COR-L47 (cell line): ENCODE measurements around the gene FBXW4.

Experiments used
- DNase-seq: peaks from one replicate; lab custom pipeline; 2025; lab: John Stamatoyannopoulos, UW

The FBXW4 gene, protein sequence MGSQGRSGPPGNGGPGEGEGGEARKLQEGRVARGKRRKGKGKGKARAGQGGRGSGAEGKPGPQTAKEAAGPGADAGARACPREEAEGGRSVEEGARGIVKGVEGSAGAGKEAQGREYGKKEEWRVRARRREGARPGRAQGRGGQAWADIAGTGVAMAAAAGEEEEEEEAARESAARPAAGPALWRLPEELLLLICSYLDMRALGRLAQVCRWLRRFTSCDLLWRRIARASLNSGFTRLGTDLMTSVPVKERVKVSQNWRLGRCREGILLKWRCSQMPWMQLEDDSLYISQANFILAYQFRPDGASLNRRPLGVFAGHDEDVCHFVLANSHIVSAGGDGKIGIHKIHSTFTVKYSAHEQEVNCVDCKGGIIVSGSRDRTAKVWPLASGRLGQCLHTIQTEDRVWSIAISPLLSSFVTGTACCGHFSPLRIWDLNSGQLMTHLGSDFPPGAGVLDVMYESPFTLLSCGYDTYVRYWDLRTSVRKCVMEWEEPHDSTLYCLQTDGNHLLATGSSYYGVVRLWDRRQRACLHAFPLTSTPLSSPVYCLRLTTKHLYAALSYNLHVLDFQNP

DNA sequence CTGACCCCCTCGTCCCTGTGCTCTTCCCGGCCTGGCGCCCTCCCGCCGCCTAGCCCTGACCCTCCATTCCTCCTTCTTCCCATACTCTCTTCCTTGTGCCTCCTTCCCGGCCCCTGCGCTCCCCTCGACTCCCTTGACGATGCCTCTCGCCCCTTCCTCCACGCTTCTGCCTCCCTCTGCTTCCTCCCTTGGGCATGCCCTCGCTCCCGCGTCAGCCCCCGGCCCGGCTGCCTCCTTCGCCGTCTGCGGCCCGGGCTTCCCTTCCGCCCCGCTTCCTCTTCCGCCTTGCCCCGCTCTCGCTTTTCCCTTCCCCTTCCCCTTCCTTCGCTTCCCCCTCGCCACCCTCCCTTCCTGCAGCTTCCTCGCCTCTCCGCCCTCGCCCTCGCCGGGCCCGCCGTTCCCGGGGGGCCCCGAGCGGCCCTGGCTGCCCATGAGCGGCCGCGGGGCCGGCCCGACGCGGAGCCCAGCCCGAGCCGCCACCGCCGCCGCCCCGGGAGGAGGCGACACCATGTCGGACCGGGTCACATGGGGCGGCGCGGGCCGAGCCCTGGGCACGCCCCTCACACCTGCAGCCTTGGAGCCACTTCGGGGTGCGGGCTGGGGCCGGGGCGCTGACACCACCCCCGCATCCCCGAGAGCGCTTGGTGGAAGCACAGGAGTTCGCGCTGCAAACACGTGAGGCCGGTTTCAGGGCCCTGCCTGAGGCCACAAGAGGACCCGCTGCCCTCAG, at the start of gene FBXW4:
TSS of gene FBXW4 (minus strand) at position 497 of the 730 bp plus-strand sequence. CDS start at position 432, 65 bp downstream.
- no peak for DNase-seq

DNA sequence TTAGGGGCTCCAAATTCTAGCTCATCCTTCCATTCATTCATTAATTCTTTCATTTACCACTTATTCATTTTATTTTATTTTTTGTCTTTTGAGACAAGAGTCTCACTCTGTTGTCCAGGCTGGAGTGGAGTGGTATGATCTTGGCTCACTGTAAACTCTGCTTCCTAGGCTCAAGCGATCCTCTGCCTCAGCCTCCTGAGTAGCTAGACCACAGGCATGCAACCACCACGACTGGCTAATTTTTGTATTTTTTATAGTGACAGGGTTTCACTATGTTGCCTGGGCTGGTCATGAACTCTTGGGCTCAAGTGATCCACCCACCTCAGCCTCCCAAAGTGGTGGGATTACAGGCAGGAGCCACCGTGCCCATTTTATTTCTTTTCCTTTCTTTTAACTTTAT, 49.3 kb upstream of the FBXW4 start:
- no peak for DNase-seq

- DNase-seq, result no peak
Observed at GRCh38 chr10:101741938-101742337, 47.0 kb upstream of the FBXW4 start.

GRCh38 chr10:101736666-101737065, 41.7 kb upstream of the FBXW4 start:
- no peak for DNase-seq

DNA sequence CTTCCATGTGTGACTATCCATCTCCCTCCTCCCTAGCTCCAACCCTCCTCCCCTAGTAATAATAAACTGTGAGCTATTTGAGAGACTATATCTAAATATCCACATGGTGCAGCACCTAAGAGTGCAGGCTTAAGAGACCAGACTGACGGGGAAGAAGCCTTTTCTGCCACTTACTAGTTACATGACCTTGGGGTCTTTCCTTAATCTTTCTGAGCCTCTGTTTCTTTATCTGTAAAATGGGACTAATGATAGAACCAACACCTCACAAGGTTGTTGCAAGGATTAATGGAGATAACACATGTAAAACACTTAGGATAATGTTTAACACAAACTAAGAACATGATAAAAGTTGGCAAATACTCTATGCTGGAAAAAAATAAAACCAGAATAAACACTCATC, 37.1 kb upstream of the FBXW4 start:
- DNase-seq, result no peak

DNA sequence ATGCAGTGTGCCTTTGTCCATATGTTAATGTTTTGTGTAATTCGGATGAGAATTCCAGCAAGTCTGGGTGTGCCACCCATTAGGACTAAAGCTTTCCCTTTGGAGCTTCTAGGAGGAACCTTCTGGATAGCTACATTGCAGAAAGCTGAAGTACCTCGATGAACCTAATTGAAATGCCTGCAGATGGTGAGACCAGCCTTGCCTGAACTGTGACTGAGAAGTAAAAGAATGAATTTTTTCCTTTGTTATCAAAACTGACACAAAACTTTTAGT, 31.1 kb upstream of the FBXW4 start:
- no peak for DNase-seq

DNA sequence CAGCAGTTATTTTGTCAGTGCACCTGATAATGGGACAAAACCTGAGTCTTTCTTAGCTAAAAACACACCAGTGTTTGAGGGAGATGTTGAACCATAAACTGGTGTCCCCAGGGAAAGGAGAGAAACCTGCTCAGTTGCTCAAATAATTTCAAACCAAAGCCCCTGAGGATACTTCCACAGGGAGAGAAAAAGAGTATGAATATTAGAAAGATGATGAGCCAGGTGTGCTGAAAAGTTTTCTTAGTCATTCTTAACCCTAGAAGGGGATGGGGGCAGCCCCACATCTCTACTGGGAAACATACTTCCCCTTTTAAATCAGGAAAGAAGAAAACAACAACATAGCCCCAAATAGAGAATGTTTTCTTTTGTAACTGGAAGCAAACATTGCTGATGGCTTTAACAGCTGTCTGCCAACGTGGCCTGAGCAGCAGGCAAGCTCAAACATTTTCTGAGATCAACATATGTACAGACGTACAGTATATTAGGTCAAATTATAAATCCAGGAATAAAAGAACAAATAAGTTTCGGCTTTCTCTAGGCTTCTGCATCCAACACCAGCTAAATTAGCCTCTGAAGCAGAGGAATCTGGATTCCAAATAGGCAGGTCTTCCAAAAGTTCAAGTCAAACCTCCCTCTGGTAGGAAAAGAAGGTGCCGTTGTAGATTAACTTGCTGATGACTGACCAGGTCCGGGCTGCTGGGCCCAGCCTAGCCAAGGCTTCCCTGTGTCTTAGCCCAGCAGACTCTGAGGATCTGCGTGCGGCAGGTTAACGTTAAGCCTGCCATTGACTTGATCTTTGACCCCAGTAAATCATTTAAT, 30.5 kb upstream of the FBXW4 start:
- DNase-seq, result no peak

- no peak for DNase-seq
Observed at GRCh38 chr10:101724446-101724845, 29.5 kb upstream of the FBXW4 start.

GRCh38 chr10:101723176-101723575, 28.2 kb upstream of the FBXW4 start:
- no peak for DNase-seq

- no peak for DNase-seq
Observed at GRCh38 chr10:101721806-101722205, 26.8 kb upstream of the FBXW4 start.

DNA sequence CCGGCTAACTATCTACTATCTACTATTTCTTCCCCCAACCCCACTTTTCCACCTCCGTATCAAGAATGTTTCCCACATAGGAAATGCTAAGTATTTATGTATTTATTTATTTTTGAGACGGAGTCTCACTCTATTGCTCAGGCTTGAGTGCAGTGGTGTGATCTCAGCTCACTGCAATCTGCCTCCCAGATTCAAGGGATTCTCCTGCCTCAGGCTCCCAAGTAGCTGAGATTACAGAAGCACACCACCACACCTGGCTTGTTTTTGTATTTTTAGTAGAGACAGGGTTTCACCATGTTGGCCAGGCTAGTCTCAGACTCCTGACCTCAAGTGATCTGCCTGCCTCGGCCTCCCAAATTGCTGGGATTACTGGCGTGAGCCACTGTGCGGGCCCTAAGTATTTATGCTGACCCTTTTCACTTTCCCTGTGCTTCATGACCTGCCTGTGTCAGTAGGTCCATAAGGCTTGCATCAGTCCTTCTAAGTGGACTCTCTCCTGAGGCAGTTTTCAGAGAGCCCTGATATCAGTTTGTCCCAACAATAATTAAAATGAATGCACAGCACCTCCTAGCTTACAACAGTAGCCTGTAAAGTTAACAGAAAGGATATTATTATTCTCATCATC, 25.7 kb upstream of the FBXW4 start:
- no peak for DNase-seq

GRCh38 chr10:101718690-101719275, 23.8 kb upstream of the FBXW4 start:
- DNase-seq, result no peak

DNA sequence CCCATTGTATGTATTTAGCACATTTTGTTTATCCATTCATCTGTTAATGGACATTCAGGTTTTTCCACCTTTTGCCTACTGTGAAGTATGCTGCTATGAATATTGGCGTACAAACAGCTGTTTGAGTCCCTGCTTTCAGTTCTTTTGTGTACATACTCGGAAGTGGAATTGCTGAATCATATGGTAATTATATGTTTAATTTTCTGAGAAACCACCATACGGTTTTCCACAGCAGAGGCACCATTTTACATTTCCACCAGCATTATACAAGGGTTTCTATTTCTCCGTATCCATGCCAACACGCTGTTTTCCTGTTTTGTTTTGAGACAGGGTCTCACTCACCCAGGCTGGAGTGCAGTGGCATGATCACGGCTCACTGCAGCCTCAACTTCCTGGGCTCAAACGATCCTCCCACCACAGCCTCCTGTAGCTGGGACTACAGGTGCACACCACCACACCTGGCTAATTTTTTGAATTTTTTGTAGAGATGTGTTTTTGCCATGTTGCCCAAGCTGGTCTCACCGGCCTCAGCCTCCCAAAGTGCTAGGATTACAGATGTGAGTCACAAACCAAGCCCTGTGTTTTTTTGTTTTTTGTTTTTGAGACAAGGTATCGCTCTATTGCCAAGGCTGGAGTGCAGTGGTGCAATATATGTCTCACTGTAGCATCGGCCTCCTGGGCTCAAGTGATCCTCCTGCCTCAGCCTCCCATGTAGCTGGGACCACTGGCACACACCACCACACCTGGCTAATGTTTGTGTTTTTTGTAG, 22.1 kb upstream of the FBXW4 start:
- DNase-seq, result peak; percentile 25

GRCh38 chr10:101712997-101713396, 18.0 kb upstream of the FBXW4 start:
- DNase-seq, result no peak

DNA sequence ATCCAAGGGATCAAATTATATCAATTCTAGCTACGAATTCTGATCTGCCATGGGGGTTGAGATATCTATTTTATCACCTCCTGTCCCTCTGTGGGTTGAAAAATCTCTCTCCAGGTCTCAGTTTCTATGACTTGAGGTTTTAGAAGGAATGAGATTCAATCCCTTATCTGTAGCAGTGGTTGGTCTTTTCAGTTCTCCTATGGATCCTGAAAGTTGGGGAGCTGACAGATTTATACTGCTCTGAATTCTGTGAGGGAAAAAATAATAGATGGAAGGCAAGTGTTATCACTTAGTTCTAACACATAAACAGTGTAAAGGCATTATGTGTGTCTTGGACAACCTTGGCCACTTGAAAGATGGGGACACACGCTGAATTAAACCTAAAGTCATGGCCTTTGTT, 15.8 kb upstream of the FBXW4 start:
- no peak for DNase-seq

DNA sequence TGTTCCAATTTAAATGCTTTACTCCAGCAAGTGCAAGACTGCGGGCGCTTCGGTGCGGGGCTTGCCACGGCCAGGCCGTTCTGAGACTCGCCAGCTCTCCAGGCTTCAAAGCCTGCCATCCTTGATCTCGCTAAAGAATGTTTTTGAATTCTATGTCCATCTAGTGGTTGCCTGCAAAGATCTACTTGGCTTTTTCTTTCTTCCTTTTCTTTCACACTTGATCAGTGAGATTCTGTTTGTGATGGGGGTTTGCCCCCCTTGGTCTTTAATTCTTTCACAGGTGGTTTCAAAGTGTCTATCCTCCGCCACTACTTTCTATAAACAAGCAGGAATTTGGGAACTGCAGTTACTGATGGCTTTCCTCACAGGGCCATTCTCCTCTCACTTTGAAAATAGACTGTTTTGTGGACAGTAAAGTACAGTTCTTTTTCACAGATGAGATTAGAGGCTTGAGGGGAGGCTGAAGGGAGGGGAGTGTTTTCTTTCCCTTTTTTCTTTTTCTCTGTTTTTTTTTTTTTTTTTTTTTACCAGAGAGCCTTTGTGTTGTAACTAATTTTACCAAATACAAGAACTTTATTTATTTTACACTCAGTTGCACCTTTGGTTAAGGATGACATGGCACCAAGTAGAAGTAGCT, 15.2 kb upstream of the FBXW4 start:
- DNase-seq, result no peak

DNA sequence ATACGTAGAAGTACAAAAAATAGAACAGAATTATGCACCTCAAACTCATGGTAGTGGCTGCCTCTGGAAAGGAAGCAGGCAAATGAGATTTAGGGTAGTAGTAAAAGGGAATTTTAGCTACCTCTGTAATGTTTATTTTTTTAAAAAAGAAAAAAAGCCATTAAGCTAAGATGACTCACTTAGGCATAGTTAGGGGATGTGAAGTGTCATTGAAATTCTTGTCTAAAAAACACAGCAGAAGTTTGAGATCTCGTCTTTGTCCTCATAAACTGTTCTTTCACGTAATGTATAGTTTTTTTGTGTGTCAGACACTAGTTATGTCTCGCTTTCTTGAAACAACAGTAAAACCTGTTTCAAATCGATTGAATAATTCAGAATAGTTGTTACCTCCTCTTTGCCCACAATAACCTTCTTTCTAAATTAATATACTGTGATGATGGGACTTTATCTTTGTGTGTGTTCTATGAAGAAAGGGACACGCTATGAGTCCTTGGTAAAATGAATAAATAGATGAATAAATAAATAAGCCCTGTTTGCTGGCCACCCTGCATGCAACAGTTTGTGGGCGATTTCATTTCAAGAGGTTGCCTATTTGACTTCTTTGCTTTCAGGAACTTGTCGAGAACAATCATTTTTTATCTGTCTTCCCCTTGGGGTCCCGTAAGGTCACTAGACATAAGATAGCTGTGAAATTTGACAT, 14.5 kb upstream of the FBXW4 start:
- DNase-seq, result no peak

- DNase-seq, result no peak
Observed at GRCh38 chr10:101708870-101709269, 13.9 kb upstream of the FBXW4 start.

- DNase-seq, result no peak
Observed at GRCh38 chr10:101708073-101708472, 13.1 kb upstream of the FBXW4 start.

DNA sequence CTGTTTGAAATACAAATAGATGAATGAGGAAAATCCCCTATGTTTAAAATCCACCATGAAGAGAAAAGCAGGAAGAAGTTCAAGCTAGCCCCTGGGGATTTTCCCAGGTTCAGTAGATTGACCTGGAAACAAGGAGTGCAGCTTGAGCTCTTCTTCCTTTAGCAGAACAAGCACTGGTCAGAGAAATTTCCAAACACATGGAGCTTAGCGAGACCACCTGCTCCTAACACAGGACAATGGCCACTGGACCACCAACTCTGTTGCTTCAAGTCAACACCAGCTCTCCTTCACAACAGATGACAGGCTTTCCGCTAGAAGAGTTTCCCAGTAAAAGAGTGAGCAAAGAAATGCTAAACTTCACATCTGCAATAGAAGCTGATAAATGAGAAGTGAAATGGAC, 9.4 kb upstream of the FBXW4 start:
- no peak for DNase-seq
